GM10266 (cell line): Measurements from ENCODE around the gene NUMBL.
A peak's percentile ranks its signal among the peaks of the same experiment; 100 is the strongest.

Source experiments
- DNase-seq: peaks from one replicate; pipeline ENCODE4 v3.0.0; 2012; ENCODE audit errors: extremely low spot score
- TF ChIP-seq, protein P1 (sequence below): IDR thresholded peaks from 2 replicates; pipeline ENCODE4 v1.5.1; 2012; ENCODE audit warnings: mild to moderate bottlenecking, low read depth; ENCODE audit not compliant: control insufficient read depth, insufficient read depth; ENCODE audit errors: missing control alignments

The NUMBL gene

GRCh38 chr19:40687525-40688016 is 2.9 kb downstream of the NUMBL start:
- TF ChIP-seq, protein P1, sequence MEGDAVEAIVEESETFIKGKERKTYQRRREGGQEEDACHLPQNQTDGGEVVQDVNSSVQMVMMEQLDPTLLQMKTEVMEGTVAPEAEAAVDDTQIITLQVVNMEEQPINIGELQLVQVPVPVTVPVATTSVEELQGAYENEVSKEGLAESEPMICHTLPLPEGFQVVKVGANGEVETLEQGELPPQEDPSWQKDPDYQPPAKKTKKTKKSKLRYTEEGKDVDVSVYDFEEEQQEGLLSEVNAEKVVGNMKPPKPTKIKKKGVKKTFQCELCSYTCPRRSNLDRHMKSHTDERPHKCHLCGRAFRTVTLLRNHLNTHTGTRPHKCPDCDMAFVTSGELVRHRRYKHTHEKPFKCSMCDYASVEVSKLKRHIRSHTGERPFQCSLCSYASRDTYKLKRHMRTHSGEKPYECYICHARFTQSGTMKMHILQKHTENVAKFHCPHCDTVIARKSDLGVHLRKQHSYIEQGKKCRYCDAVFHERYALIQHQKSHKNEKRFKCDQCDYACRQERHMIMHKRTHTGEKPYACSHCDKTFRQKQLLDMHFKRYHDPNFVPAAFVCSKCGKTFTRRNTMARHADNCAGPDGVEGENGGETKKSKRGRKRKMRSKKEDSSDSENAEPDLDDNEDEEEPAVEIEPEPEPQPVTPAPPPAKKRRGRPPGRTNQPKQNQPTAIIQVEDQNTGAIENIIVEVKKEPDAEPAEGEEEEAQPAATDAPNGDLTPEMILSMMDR, result no peak
- DNase-seq, result peak; percentile 67

GRCh38 chr19:40686882-40687524 is 3.4 kb downstream of the NUMBL start:
- TF ChIP-seq, protein P1, result no peak
- DNase-seq, result no peak

- TF ChIP-seq, protein P1, result no peak
- no peak for DNase-seq
Measured at GRCh38 chr19:40685563-40685962, 4.9 kb downstream of the NUMBL start.

DNA sequence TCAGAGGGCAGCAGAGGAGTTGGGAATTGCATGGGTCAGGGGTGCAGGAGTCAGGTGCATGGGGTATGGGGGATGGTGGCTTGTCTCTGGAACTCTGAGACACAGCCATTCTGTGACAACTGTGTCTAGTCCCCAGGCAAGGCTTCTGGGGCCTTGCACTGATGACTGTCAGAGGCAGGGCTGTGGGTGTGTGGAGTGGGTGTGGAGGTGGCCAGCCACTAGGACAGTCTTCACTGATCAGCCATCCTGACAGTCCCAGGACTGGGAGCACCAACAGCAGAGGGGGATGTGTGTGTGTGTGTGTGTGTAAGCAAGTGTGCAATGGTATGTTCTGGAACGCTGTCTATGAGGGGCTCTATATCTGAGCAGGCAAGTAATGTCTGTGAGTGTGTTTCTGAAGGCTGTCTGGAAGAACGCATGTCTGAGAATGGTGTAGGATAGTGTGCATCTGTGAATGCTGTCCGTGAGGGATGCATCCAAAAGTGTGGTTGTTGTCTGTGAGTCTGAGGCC is 5.4 kb downstream of the NUMBL start:
- TF ChIP-seq, protein P1, result no peak
- no peak for DNase-seq

- DNase-seq, result no peak
- TF ChIP-seq, protein P1, result no peak
Measured at GRCh38 chr19:40684280-40684679, 6.2 kb downstream of the NUMBL start.

- TF ChIP-seq, protein P1, result no peak
- no peak for DNase-seq
Measured at GRCh38 chr19:40683437-40683836, 7.0 kb downstream of the NUMBL start.

DNA sequence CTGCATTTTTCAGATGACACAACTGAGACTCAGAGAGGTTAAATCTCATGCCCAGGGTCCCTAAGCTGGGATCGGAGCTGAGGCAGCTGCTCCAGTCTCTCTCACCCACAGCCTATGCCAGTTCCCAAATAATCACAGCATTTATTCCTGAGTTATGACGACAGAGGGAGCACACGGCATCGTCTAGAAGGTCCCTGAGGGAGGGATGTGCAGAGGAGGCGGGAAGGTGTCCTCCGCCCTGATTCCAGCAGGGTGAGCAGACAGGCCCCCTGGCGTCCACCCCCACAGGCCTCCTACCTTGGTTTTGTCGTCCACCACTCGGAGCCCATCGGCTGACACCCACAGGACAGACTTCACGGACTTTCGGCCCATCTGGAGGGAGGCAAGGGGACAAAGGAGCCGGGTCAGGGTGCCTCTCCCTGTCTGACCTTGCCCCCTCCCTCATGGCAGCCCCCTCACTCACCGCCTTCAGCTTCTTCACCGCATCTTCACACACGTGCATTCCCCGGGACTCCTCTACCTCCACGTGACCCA is 8.0 kb downstream of the NUMBL start:
- DNase-seq, result no peak
- TF ChIP-seq, protein P1, result no peak
